Smooth muscle cell (in vitro differentiated cells): ENCODE measurements around the gene STT3B. TPM values are rescaled to one million over a fixed set of nuclear protein-coding genes. Genes with fewer than 3 reads are reported as not detected.

ENCODE experiments used
- DNase-seq: peaks from one replicate; lab custom pipeline; 2025; ENCODE audit not compliant: unreplicated experiment; lab: John Stamatoyannopoulos, UW
- H2AFZ ChIP-seq: fragments of 200-600 bp; sonication (generic); 2 replicates; pipeline ENCODE4 v1.6.0; 2016; ENCODE audit warnings: antibody characterized with exemption, low read depth, mild to moderate bottlenecking
- H3F3A ChIP-seq: fragments of 200-600 bp; sonication (generic); 2 replicates; pipeline ENCODE4 v1.6.0; 2017; ENCODE audit warnings: antibody characterized with exemption, low read depth
- H3K27ac ChIP-seq: fragments of 200-600 bp; sonication (generic); 2 replicates; pipeline ENCODE4 v1.5.1; 2016; ENCODE audit warnings: low read depth, mild to moderate bottlenecking
- H3K27me3 ChIP-seq: fragments of 200-600 bp; sonication (generic); 2 replicates; pipeline ENCODE4 v1.6.1; 2016; ENCODE audit warnings: low read depth, mild to moderate bottlenecking
- H3K36me3 ChIP-seq: fragments of 200-600 bp; sonication (generic); 2 replicates; pipeline ENCODE4 v1.5.1; 2016; ENCODE audit warnings: low read depth
- H3K4me1 ChIP-seq: fragments of 200-600 bp; sonication (generic); 2 replicates; pipeline ENCODE4 v1.5.1; 2016; ENCODE audit warnings: low read depth
- H3K4me2 ChIP-seq: fragments of 200-600 bp; sonication (generic); 2 replicates; pipeline ENCODE4 v1.6.0; 2016; ENCODE audit warnings: mild to moderate bottlenecking
- H3K4me3 ChIP-seq: fragments of 200-600 bp; sonication (generic); 2 replicates; pipeline ENCODE4 v1.5.1; 2016; ENCODE audit warnings: mild to moderate bottlenecking
- H3K79me2 ChIP-seq: fragments of 200-600 bp; sonication (generic); 2 replicates; pipeline ENCODE4 v1.6.0; 2016; ENCODE audit warnings: low read depth, mild to moderate bottlenecking
- H3K9ac ChIP-seq: fragments of 200-600 bp; sonication (generic); 2 replicates; pipeline ENCODE4 v1.6.0; 2016; ENCODE audit warnings: low read depth
- H3K9me3 ChIP-seq: fragments of 200-600 bp; sonication (generic); replicated peaks from 2 replicates; pipeline ENCODE4 v1.5.1; 2016; ENCODE audit warnings: low read depth
- H4K20me1 ChIP-seq: fragments of 200-600 bp; sonication (generic); 2 replicates; pipeline ENCODE4 v1.6.0; 2016; ENCODE audit warnings: low read depth
- WGBS: methylation state at CpG from one replicate; pipeline ENCODE4 v1.1.7; 2016; ENCODE audit warnings: low lambda C conversion rate; 5-methylcytosine and 5-hydroxymethylcytosine counted together
- polyA plus RNA-seq: library from polyadenylated mRNA; unstranded; fragments of >200 nt; fragmentation: Nextera tagmentation; extraction: Ambion mirVana; gene quantifications from 2 replicates; pipeline ENCODE4 v1.2.1, GENCODE V29; 2016
- total RNA-seq: library from RNA; depleted of rRNA; stranded (reverse); fragments of >200 nt; gene quantifications from 2 replicates; pipeline ENCODE4 v1.2.3, GENCODE V29; 2014
- TF ChIP-seq, protein P1 (sequence below): fragments of 200-600 bp; sonication (generic); IDR thresholded peaks from 2 replicates; pipeline ENCODE4 v1.5.1; 2017; ENCODE audit warnings: borderline replicate concordance, mild to moderate bottlenecking, antibody characterized with exemption; ENCODE audit not compliant: insufficient read depth, poor library complexity, severe bottlenecking

Gene STT3B
- total and polyA plus RNA-seq, 2 experiments from 2014 or later: 79.1 to 191 TPM

DNA sequence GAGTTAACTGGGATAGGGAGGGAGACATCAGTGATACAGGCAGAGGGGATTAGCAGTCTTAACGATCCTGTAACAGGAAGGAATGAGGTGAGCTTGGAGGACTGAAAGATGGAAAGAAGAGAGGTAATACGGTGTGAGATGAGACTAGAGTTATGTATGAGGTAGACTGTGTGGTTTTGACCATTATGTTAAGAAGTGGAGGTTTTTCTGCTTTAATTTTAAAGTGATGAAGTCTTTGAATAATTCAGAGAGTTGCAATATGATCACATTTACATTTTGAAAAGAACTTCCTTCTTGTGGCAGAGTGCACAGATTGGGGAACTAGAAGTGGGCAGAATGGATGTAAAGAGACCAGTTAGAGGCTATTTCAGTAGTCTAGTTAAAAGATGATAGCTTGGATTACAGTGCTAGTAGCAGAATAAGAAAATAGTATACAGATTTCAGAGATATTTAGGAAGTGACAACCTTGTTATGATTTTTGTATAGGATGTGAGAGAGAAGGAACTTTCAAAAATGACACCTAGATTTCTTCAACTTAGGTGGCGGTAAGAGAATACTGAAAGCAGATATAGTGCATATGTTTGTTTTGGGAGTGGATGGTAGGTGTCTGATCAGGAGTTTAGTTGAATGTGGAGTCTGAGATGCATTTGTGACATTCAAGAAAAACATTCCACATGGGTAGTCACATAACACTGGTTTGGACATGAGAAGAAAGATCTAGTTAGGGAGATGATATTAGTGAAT, 40.5 kb downstream of the STT3B start:
- Histone ChIP-seq H3K9me3 (no peaks in the 10 kb centered on the region), H3F3A (peaks cover 3% of the 10 kb centered on the region), H3K27me3 (no peaks in the 10 kb centered on the region), H3K4me1 (peaks cover 19% of the 10 kb centered on the region), H3K27ac (no peak overlapping the region), H3K79me2 (peaks cover 95% of the 10 kb centered on the region), H3K9ac (no peak overlapping the region), H3K4me2 (no peak overlapping the region), H3K4me3 (no peak overlapping the region), H4K20me1 (peaks cover 95% of the 10 kb centered on the region), H3K36me3 (no peaks in the 10 kb centered on the region), H2AFZ (no peak overlapping the region)
- 73% methylated on average over 3 of the region's 3 CpGs for WGBS
- DNase-seq: no peak
- TF ChIP-seq, protein P1, sequence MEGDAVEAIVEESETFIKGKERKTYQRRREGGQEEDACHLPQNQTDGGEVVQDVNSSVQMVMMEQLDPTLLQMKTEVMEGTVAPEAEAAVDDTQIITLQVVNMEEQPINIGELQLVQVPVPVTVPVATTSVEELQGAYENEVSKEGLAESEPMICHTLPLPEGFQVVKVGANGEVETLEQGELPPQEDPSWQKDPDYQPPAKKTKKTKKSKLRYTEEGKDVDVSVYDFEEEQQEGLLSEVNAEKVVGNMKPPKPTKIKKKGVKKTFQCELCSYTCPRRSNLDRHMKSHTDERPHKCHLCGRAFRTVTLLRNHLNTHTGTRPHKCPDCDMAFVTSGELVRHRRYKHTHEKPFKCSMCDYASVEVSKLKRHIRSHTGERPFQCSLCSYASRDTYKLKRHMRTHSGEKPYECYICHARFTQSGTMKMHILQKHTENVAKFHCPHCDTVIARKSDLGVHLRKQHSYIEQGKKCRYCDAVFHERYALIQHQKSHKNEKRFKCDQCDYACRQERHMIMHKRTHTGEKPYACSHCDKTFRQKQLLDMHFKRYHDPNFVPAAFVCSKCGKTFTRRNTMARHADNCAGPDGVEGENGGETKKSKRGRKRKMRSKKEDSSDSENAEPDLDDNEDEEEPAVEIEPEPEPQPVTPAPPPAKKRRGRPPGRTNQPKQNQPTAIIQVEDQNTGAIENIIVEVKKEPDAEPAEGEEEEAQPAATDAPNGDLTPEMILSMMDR: no peak

DNA sequence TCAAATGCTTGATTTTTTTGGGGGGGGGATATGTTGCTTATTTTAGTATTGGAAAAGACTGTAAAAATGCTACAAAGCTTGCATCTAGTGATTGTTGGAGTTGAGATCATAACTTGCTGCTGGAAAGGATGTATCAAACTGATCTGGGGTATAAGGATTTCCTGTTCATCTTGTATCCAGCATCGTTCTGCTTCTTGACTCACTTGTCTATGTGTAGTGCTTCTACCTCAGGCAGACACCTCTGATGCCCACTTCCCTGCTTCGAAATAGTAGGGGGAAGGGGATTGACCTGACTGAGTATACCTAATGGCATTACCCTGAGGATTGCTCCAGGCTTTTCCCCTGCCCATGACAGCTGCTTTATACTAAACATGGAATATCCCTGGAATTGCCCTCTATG, 42.7 kb downstream of the STT3B start:
- no peak overlapping the region for H3K4me2 ChIP-seq
- peaks cover 6% of the 10 kb centered on the region for H3K36me3 ChIP-seq
- 73% methylated on average over 2 of the region's 2 CpGs for WGBS
- H3K79me2 ChIP-seq: peaks cover 90% of the 10 kb centered on the region
- H3F3A ChIP-seq: peaks cover 3% of the 10 kb centered on the region
- H2AFZ ChIP-seq: no peak overlapping the region
- H3K4me3 ChIP-seq: no peak overlapping the region
- TF ChIP-seq, protein P1: no peak
- H3K27ac ChIP-seq: no peak overlapping the region
- no peaks in the 10 kb centered on the region for H3K27me3 ChIP-seq
- H4K20me1 ChIP-seq: peaks cover 82% of the 10 kb centered on the region
- no peak overlapping the region for H3K9ac ChIP-seq
- H3K9me3 ChIP-seq: no peaks in the 10 kb centered on the region
- no peak for DNase-seq
- peaks cover 11% of the 10 kb centered on the region for H3K4me1 ChIP-seq

GRCh38 chr3:31576521-31576920, 43.8 kb downstream of the STT3B start:
- peaks cover 92% of the 10 kb centered on the region for H3K79me2 ChIP-seq

More at GRCh38 chr3:31576521-31576920, 43.8 kb downstream of the STT3B start:
- H3K4me2 ChIP-seq: no peak overlapping the region
- H3F3A ChIP-seq: peaks cover 3% of the 10 kb centered on the region
- TF ChIP-seq, protein P1: no peak
- H2AFZ ChIP-seq: no peak overlapping the region
- peaks cover 11% of the 10 kb centered on the region for H3K4me1 ChIP-seq
- H3K27ac ChIP-seq: no peak overlapping the region
- no peaks in the 10 kb centered on the region for H3K27me3 ChIP-seq
- H3K9me3 ChIP-seq: no peaks in the 10 kb centered on the region
- H4K20me1 ChIP-seq: peaks cover 72% of the 10 kb centered on the region
- H3K36me3 ChIP-seq: peaks cover 6% of the 10 kb centered on the region
- no peak overlapping the region for H3K4me3 ChIP-seq
- H3K9ac ChIP-seq: no peak overlapping the region
- WGBS: 92% methylated on average over 1 of the region's 1 CpG
- no peak for DNase-seq
